ENCODE data around the gene PRKAG3.

Gene PRKAG3

DNA sequence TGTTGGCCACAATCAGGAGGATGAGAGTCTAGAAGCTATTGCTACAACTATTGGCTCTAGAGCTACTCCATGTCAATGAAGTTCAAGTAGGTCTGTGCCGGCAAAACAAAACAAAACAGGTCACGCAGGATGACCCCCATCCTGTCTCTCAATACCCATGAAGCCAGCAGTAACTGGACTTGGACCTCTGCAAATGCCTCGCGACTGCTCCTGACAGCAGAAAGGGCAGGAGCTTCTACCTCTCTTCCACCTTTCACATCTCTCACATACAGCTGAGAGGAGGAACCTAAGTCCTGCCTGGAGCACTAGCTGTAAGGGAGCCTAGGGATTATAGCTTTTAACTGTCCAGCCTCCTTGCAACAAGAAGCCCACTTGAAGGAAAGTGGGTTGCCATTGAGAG lies 16.0 kb downstream of the PRKAG3 start:
- TF ChIP-seq, protein P1, sequence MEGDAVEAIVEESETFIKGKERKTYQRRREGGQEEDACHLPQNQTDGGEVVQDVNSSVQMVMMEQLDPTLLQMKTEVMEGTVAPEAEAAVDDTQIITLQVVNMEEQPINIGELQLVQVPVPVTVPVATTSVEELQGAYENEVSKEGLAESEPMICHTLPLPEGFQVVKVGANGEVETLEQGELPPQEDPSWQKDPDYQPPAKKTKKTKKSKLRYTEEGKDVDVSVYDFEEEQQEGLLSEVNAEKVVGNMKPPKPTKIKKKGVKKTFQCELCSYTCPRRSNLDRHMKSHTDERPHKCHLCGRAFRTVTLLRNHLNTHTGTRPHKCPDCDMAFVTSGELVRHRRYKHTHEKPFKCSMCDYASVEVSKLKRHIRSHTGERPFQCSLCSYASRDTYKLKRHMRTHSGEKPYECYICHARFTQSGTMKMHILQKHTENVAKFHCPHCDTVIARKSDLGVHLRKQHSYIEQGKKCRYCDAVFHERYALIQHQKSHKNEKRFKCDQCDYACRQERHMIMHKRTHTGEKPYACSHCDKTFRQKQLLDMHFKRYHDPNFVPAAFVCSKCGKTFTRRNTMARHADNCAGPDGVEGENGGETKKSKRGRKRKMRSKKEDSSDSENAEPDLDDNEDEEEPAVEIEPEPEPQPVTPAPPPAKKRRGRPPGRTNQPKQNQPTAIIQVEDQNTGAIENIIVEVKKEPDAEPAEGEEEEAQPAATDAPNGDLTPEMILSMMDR (IDR thresholded peaks at IDR 0.05; ENCODE audit: low read depth, low read length, missing control alignments), result no peak
- H3K4me3 ChIP-seq (ENCODE audit: low read depth, low read length), result no peak overlapping the region
- DNase-seq (ENCODE audit: low read depth), result no peak

GRCh38 chr2:218815244-218815637 lies 16.4 kb downstream of the PRKAG3 start:
- TF ChIP-seq, protein P1 (IDR thresholded peaks at IDR 0.05; ENCODE audit: low read depth, low read length, missing control alignments), result no peak
- no peak for DNase-seq (ENCODE audit: low read depth)

GRCh38 chr2:218814540-218815243 lies 16.9 kb downstream of the PRKAG3 start:
- no peak overlapping the region for H3K4me3 ChIP-seq (ENCODE audit: low read depth, low read length)
- no peak for DNase-seq (ENCODE audit: low read depth)
- TF ChIP-seq, protein P1 (IDR thresholded peaks at IDR 0.05; ENCODE audit: low read depth, low read length, missing control alignments), result no peak

More at GRCh38 chr2:218815244-218815637, 16.4 kb downstream of the PRKAG3 start:
- H3K4me3 ChIP-seq (ENCODE audit: low read depth, low read length), result no peak overlapping the region

DNA sequence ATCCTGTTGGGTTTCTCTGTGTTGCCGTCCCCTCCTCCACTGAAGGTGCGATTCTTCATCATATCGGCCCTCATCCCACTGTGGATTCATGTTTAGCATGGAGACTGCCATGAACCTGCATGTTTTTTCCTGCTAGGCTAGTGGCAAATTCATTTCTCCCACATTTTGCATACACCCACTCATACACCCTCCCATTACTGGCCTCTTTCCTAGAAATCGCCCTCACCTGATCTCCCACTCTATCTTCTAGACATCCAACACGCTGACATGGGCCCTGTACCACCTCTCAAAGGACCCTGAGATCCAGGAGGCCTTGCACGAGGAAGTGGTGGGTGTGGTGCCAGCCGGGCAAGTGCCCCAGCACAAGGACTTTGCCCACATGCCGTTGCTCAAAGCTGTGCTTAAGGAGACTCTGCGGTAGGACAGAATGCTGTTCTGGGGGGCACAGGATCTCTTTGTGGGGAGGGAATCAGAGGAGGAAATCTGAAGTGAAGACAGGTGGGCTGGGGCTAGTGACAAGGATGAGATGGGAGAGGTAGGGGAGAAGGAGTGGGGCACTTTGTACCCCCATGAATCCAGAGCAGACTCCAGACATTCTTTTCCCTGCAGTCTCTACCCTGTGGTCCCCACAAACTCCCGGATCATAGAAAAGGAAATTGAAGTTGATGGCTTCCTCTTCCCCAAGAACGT lies 17.7 kb downstream of the PRKAG3 start:
- TF ChIP-seq, protein P1 (IDR thresholded peaks at IDR 0.05; ENCODE audit: low read depth, low read length, missing control alignments), result no peak
- DNase-seq (ENCODE audit: low read depth), result no peak

DNA sequence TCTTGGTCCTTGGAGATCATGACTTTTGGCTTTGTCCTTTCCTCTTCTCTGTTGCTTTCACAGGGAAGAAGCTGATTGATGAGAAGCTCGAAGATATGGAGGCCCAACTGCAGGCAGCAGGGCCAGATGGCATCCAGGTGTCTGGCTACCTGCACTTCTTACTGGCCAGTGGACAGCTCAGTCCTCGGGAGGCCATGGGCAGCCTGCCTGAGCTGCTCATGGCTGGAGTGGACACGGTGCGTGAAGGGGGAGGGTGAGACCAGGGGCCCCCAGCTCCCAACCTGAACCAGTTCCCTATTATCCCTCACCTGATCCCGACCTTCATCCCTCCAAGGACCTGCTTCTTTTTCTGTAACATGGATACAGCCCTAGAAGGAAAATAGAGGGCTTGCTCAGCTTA lies 18.7 kb downstream of the PRKAG3 start:
- TF ChIP-seq, protein P1 (IDR thresholded peaks at IDR 0.05; ENCODE audit: low read depth, low read length, missing control alignments), result no peak
- DNase-seq (ENCODE audit: low read depth), result no peak
- no peak overlapping the region for H3K4me3 ChIP-seq (ENCODE audit: low read depth, low read length)

More for the DNA sequence above, 17.7 kb downstream of the PRKAG3 start:
- no peak overlapping the region for H3K4me3 ChIP-seq (ENCODE audit: low read depth, low read length)

GRCh38 chr2:218812096-218812815 lies 19.3 kb downstream of the PRKAG3 start:
- no peak for DNase-seq (ENCODE audit: low read depth)
- no peak overlapping the region for H3K4me3 ChIP-seq (ENCODE audit: low read depth, low read length)
- TF ChIP-seq, protein P1 (IDR thresholded peaks at IDR 0.05; ENCODE audit: low read depth, low read length, missing control alignments), result no peak
